ENCODE results near the gene ZNF883.

ZNF883 gene

GRCh38 chr9:113012492-113012891 lies 500 bp upstream of the ZNF883 start:
- H3K9ac ChIP-seq = no peak overlapping the region
- peaks cover 40 to 96% (median 55%) of the 10 kb centered on the region in 11 experiments for H3K9me3 ChIP-seq (replicated peaks in 1 of 11)
- H3K4me3 ChIP-seq = no peak overlapping the region
- H3K4me1 ChIP-seq = no peaks in the 10 kb centered on the region
- no peak overlapping the region for H3K4me2 ChIP-seq
- H4K20me1 ChIP-seq = no peaks in the 10 kb centered on the region
- no peaks in the 10 kb centered on the region for H3K27me3 ChIP-seq
- no peaks in the 10 kb centered on the region for H3K36me3 ChIP-seq
- H3K27ac ChIP-seq = no peak overlapping the region
- TF ChIP-seq Cebpa-rat (IDR thresholded peaks at IDR 0.05) = no peak

- no peak overlapping the region for H3K27ac ChIP-seq
- H3K27me3 ChIP-seq = no peaks in the 10 kb centered on the region; a peak in 1 of 22 replicates
- no peak for TF ChIP-seq Cebpa-rat (IDR thresholded peaks at IDR 0.05)
- no peaks in the 10 kb centered on the region for H4K20me1 ChIP-seq
- no peaks in the 10 kb centered on the region for H3K4me1 ChIP-seq
- no peak overlapping the region for H3K4me3 ChIP-seq
- H3K9ac ChIP-seq = no peak overlapping the region
- H3K9me3 ChIP-seq (replicated peaks in 1 of 11) = peaks cover 67 to 100% (median 82%) of the 10 kb centered on the region in 11 experiments
- H3K36me3 ChIP-seq = no peaks in the 10 kb centered on the region
- H3K4me2 ChIP-seq = no peak overlapping the region
Observed at GRCh38 chr9:113005777-113006176, 6.2 kb downstream of the ZNF883 start.

- Histone ChIP-seq H3K9ac (no peak overlapping the region), H3K9me3 (replicated peaks in 1 of 11) (peaks cover 92 to 100% (median 98%) of the 10 kb centered on the region in 11 experiments), H3K27ac (no peak overlapping the region), H3K36me3 (peaks cover 0 to 5% (median 0%) of the 10 kb centered on the region in 11 experiments; a peak in 1 of 22 replicates), H3K4me3 (peak overlapping the region in 2 of 10 experiments; percentile 11 to 22; a peak in 3 of 20 replicates), H3K27me3 (no peaks in the 10 kb centered on the region), H4K20me1 (no peaks in the 10 kb centered on the region), H3K4me2 (no peak overlapping the region), H3K4me1 (no peaks in the 10 kb centered on the region)
- TF ChIP-seq Cebpa-rat (IDR thresholded peaks at IDR 0.05) = no peak
Observed at GRCh38 chr9:112997236-112997941, 14.6 kb downstream of the ZNF883 start.

GRCh38 chr9:112971415-112971814 lies 40.6 kb downstream of the ZNF883 start:
- Histone ChIP-seq H3K9me3 (replicated peaks in 1 of 11) (peaks cover 19 to 63% (median 22%) of the 10 kb centered on the region in 11 experiments), H3K4me2 (no peak overlapping the region), H4K20me1 (no peaks in the 10 kb centered on the region), H3K36me3 (no peaks in the 10 kb centered on the region), H3K27me3 (no peaks in the 10 kb centered on the region), H3K4me1 (no peaks in the 10 kb centered on the region), H3K4me3 (no peak overlapping the region), H3K27ac (no peak overlapping the region), H3K9ac (no peak overlapping the region)
- TF ChIP-seq Cebpa-rat (IDR thresholded peaks at IDR 0.05) = no peak

- no peaks in the 10 kb centered on the region for H3K4me1 ChIP-seq
- no peaks in the 10 kb centered on the region for H4K20me1 ChIP-seq
- H3K9ac ChIP-seq = no peak overlapping the region
- no peak overlapping the region for H3K4me2 ChIP-seq
- H3K4me3 ChIP-seq = no peak overlapping the region
- H3K9me3 ChIP-seq (replicated peaks in 1 of 11) = peaks cover 14 to 62% (median 17%) of the 10 kb centered on the region in 11 experiments
- TF ChIP-seq Cebpa-rat (IDR thresholded peaks at IDR 0.05) = no peak
- H3K27me3 ChIP-seq = no peaks in the 10 kb centered on the region
- no peak overlapping the region for H3K27ac ChIP-seq
- no peaks in the 10 kb centered on the region for H3K36me3 ChIP-seq
Observed at GRCh38 chr9:112970939-112971338, 41.1 kb downstream of the ZNF883 start.

GRCh38 chr9:112969730-112970129 lies 42.3 kb downstream of the ZNF883 start:
- no peak for TF ChIP-seq Cebpa-rat (IDR thresholded peaks at IDR 0.05)
- H3K4me3 ChIP-seq = no peak overlapping the region
- H3K4me2 ChIP-seq = no peak overlapping the region
- no peaks in the 10 kb centered on the region for H3K4me1 ChIP-seq
- no peak overlapping the region for H3K27ac ChIP-seq
- H3K9ac ChIP-seq = no peak overlapping the region
- peaks cover 5 to 54% (median 5%) of the 10 kb centered on the region in 11 experiments; a peak in 19 of 22 replicates for H3K9me3 ChIP-seq (replicated peaks in 1 of 11)
- no peaks in the 10 kb centered on the region for H3K36me3 ChIP-seq
- no peaks in the 10 kb centered on the region for H3K27me3 ChIP-seq
- H4K20me1 ChIP-seq = no peaks in the 10 kb centered on the region

- Histone ChIP-seq H3K4me2 (no peak overlapping the region), H3K27me3 (no peaks in the 10 kb centered on the region), H3K9me3 (replicated peaks in 1 of 11) (peaks cover 0 to 25% (median 6%) of the 10 kb centered on the region in 11 experiments; a peak in 11 of 22 replicates), H3K4me1 (no peaks in the 10 kb centered on the region), H3K36me3 (no peaks in the 10 kb centered on the region), H3K27ac (no peak overlapping the region), H4K20me1 (no peaks in the 10 kb centered on the region), H3K9ac (no peak overlapping the region), H3K4me3 (no peak overlapping the region)
- no peak; a peak in 1 of 22 replicates for TF ChIP-seq Cebpa-rat (IDR thresholded peaks at IDR 0.05)
Observed at GRCh38 chr9:112955550-112955949, 56.4 kb downstream of the ZNF883 start.

GRCh38 chr9:112945620-112946208 lies 66.3 kb downstream of the ZNF883 start:
- H3K36me3 ChIP-seq = no peaks in the 10 kb centered on the region
- no peak for TF ChIP-seq Cebpa-rat (IDR thresholded peaks at IDR 0.05)
- H3K9me3 ChIP-seq (replicated peaks in 1 of 11) = peaks cover 43 to 59% (median 47%) of the 10 kb centered on the region in 11 experiments
- no peaks in the 10 kb centered on the region for H3K27me3 ChIP-seq
- no peaks in the 10 kb centered on the region for H3K4me1 ChIP-seq
- no peak overlapping the region for H3K27ac ChIP-seq
- H4K20me1 ChIP-seq = no peaks in the 10 kb centered on the region
- H3K9ac ChIP-seq = no peak overlapping the region
- no peak overlapping the region for H3K4me2 ChIP-seq
- H3K4me3 ChIP-seq = no peak overlapping the region

GRCh38 chr9:112939418-112939817 lies 72.6 kb downstream of the ZNF883 start:
- Histone ChIP-seq H3K27me3 (no peaks in the 10 kb centered on the region), H3K4me1 (no peaks in the 10 kb centered on the region), H3K4me3 (no peak overlapping the region), H4K20me1 (no peaks in the 10 kb centered on the region), H3K36me3 (no peaks in the 10 kb centered on the region), H3K9ac (no peak overlapping the region), H3K9me3 (replicated peaks in 1 of 11) (peaks cover 2 to 12% (median 7%) of the 10 kb centered on the region in 11 experiments; a peak in 14 of 22 replicates), H3K4me2 (no peak overlapping the region), H3K27ac (no peak overlapping the region)
- TF ChIP-seq Cebpa-rat (IDR thresholded peaks at IDR 0.05) = no peak

GRCh38 chr9:112933696-112934095 lies 78.3 kb downstream of the ZNF883 start:
- no peak overlapping the region for H3K4me2 ChIP-seq
- H3K9me3 ChIP-seq (replicated peaks in 1 of 11) = peaks cover 0 to 5% (median 0%) of the 10 kb centered on the region in 11 experiments; a peak in 2 of 22 replicates
- no peak overlapping the region for H3K27ac ChIP-seq
- H3K4me1 ChIP-seq = no peaks in the 10 kb centered on the region
- no peaks in the 10 kb centered on the region for H4K20me1 ChIP-seq
- no peaks in the 10 kb centered on the region for H3K27me3 ChIP-seq
- TF ChIP-seq Cebpa-rat (IDR thresholded peaks at IDR 0.05) = no peak
- no peak overlapping the region for H3K4me3 ChIP-seq
- H3K36me3 ChIP-seq = no peaks in the 10 kb centered on the region
- H3K9ac ChIP-seq = no peak overlapping the region

Data from BLaER1 treated with 17β-estradiol and CSF1 and Interleukin-3, amounts not matched to agents 10 nM and 100 nM (cell line).